Activated naive CD4-positive, alpha-beta T cell (primary cell): ENCODE measurements around the gene KRT83.
A peak's percentile ranks its signal among the peaks of the same experiment; 100 is the strongest.
"Not testable (repeated sequence)": the region's sequence is repeated elsewhere in the genome, so short reads cannot be mapped to it uniquely, and the experiment has no call there.

ENCODE experiments used
- DNase-seq, 4 experiments: peaks; one replicate each; lab custom pipeline; 2025; lab: John Stamatoyannopoulos, UW

Gene KRT83

GRCh38 chr12:52331833-52332232, 10.6 kb upstream of the KRT83 start:
- no peak for DNase-seq

GRCh38 chr12:52331039-52331438, 9.8 kb upstream of the KRT83 start:
- no peak for DNase-seq

- no peak for DNase-seq
Measured at GRCh38 chr12:52327830-52328500, 6.8 kb upstream of the KRT83 start.

GRCh38 chr12:52327052-52327829, 6.0 kb upstream of the KRT83 start:
- peak; percentile 23 to 55 (median 44) for DNase-seq

GRCh38 chr12:52324153-52324444, 2.9 kb upstream of the KRT83 start:
- no peak for DNase-seq

GRCh38 chr12:52323416-52324152, 2.4 kb upstream of the KRT83 start:
- DNase-seq: no peak

- no peak for DNase-seq
Measured at GRCh38 chr12:52323001-52323400, 1.8 kb upstream of the KRT83 start.

GRCh38 chr12:52322069-52322468, 871 bp upstream of the KRT83 start:
- no peak for DNase-seq

GRCh38 chr12:52321418-52321817, 220 bp upstream of the KRT83 start:
- DNase-seq: no peak

- DNase-seq: no peak
Measured at GRCh38 chr12:52319097-52319496, 2.1 kb downstream of the KRT83 start.

- no peak for DNase-seq
Measured at GRCh38 chr12:52318241-52318990, 2.8 kb downstream of the KRT83 start.

- no peak for DNase-seq
Measured at GRCh38 chr12:52317468-52318052, 3.6 kb downstream of the KRT83 start.

GRCh38 chr12:52316701-52317100, 4.5 kb downstream of the KRT83 start:
- no peak for DNase-seq

- DNase-seq: no peak
Measured at GRCh38 chr12:52316290-52316689, 4.9 kb downstream of the KRT83 start.

- DNase-seq: not testable (repeated sequence)
Measured at GRCh38 chr12:52315721-52316120, 5.5 kb downstream of the KRT83 start.

GRCh38 chr12:52314511-52314910, 6.7 kb downstream of the KRT83 start:
- no peak for DNase-seq

GRCh38 chr12:52313926-52314325, 7.3 kb downstream of the KRT83 start:
- no peak for DNase-seq

- DNase-seq: no peak
Measured at GRCh38 chr12:52313461-52313860, 7.7 kb downstream of the KRT83 start.

GRCh38 chr12:52312086-52312485, 9.1 kb downstream of the KRT83 start:
- no peak for DNase-seq

- DNase-seq: no peak
Measured at GRCh38 chr12:52311285-52311648, 9.9 kb downstream of the KRT83 start.

- DNase-seq: no peak
Measured at GRCh38 chr12:52310622-52311284, 10.4 kb downstream of the KRT83 start.
